ENCODE measurements around the gene NAA35. TPM values are rescaled to one million over a fixed set of nuclear protein-coding genes. Genes with fewer than 3 reads are reported as not detected.

NAA35 gene
- total RNA-seq, 2 donors from 2014 or later, result 16.7 to 26.2 TPM

GRCh38 chr9:86052556-86053468, 111.9 kb downstream of the NAA35 start:
- Histone ChIP-seq H3K27me3 (replicated peaks; ENCODE audit: insufficient read depth) (no peaks in the 10 kb centered on the region), H3K36me3 (no peaks in the 10 kb centered on the region), H3K27ac (no peak overlapping the region), H3K9me3 (no peaks in the 10 kb centered on the region), H3K4me1 (replicated peaks) (no peaks in the 10 kb centered on the region), H3K4me3 (no peak overlapping the region)
- intact Hi-C loops (cut with DNase I), result no loop called here
- 85% methylated on average over 20 of the region's 21 CpGs for WGBS
- TF ChIP-seq POLR2AphosphoS5 (IDR thresholded peaks at IDR 0.05) (no peak), POLR2A (IDR thresholded peaks at IDR 0.05) (no peak), CTCF (IDR thresholded peaks at IDR 0.05) (no peak)
- DNase-seq (ENCODE audit: low spot score), result no peak

- 54% methylated on average over 3 of the region's 3 CpGs for WGBS
- TF ChIP-seq POLR2AphosphoS5 (IDR thresholded peaks at IDR 0.05) (no peak), POLR2A (IDR thresholded peaks at IDR 0.05) (no peak), CTCF (IDR thresholded peaks at IDR 0.05) (no peak)
- intact Hi-C loops (cut with DNase I), result no loop called here
- H3K27me3 ChIP-seq (replicated peaks; ENCODE audit: insufficient read depth), result no peaks in the 10 kb centered on the region
- DNase-seq (ENCODE audit: low spot score), result no peak
- no peaks in the 10 kb centered on the region for H3K4me1 ChIP-seq (replicated peaks)
- H3K27ac ChIP-seq, result no peak overlapping the region
- H3K4me3 ChIP-seq, result no peak overlapping the region
- H3K9me3 ChIP-seq, result no peaks in the 10 kb centered on the region
- no peaks in the 10 kb centered on the region for H3K36me3 ChIP-seq
Observed at GRCh38 chr9:86054695-86055094, 113.7 kb downstream of the NAA35 start.

- H3K4me3 ChIP-seq, result no peak overlapping the region
- no peak for DNase-seq (ENCODE audit: low spot score)
- no peaks in the 10 kb centered on the region for H3K9me3 ChIP-seq
- no peaks in the 10 kb centered on the region for H3K36me3 ChIP-seq
- H3K4me1 ChIP-seq (replicated peaks), result no peaks in the 10 kb centered on the region
- WGBS, result 96% methylated on average over 7 of the region's 13 CpGs
- intact Hi-C loops (cut with DNase I), result no loop called here
- no peak overlapping the region for H3K27ac ChIP-seq
- no peaks in the 10 kb centered on the region for H3K27me3 ChIP-seq (replicated peaks; ENCODE audit: insufficient read depth)
- no peak for TF ChIP-seq POLR2AphosphoS5 (IDR thresholded peaks at IDR 0.05)
Observed at GRCh38 chr9:86057491-86057890, 116.5 kb downstream of the NAA35 start.

- intact Hi-C loops (cut with DNase I), result no loop called here
- Histone ChIP-seq H3K4me1 (replicated peaks) (no peaks in the 10 kb centered on the region), H3K36me3 (no peaks in the 10 kb centered on the region), H3K27ac (no peak overlapping the region), H3K9me3 (no peaks in the 10 kb centered on the region), H3K4me3 (no peak overlapping the region), H3K27me3 (replicated peaks; ENCODE audit: insufficient read depth) (no peaks in the 10 kb centered on the region)
- no peak for DNase-seq (ENCODE audit: low spot score)
- WGBS, result 77% methylated on average over 11 of the region's 11 CpGs
- TF ChIP-seq POLR2A (IDR thresholded peaks at IDR 0.05) (no peak), CTCF (IDR thresholded peaks at IDR 0.05) (no peak), POLR2AphosphoS5 (IDR thresholded peaks at IDR 0.05) (no peak)
Observed at GRCh38 chr9:86061972-86062739, 121.2 kb downstream of the NAA35 start.

- no peaks in the 10 kb centered on the region for H3K9me3 ChIP-seq
- DNase-seq (ENCODE audit: low spot score), result no peak
- no peaks in the 10 kb centered on the region for H3K27me3 ChIP-seq (replicated peaks; ENCODE audit: insufficient read depth)
- H3K36me3 ChIP-seq, result no peaks in the 10 kb centered on the region
- H3K4me1 ChIP-seq (replicated peaks), result no peaks in the 10 kb centered on the region
- intact Hi-C loops (cut with DNase I), result no loop called here
- WGBS, result 87% methylated on average over 16 of the region's 16 CpGs
- TF ChIP-seq CTCF (IDR thresholded peaks at IDR 0.05) (no peak), POLR2A (IDR thresholded peaks at IDR 0.05) (no peak), POLR2AphosphoS5 (IDR thresholded peaks at IDR 0.05) (no peak)
- no peak overlapping the region for H3K4me3 ChIP-seq
- H3K27ac ChIP-seq, result no peak overlapping the region
Observed at GRCh38 chr9:86062845-86063693, 122.1 kb downstream of the NAA35 start.
